HG02870 (cell line): ENCODE measurements around the gene GOSR2.

Source experiments
- ATAC-seq: cut with Tn5 transposase; IDR thresholded peaks from one replicate; pipeline ENCODE4 v1.9.1; 2021; ENCODE audit warnings: mild to moderate bottlenecking, moderate library complexity; ENCODE audit not compliant: unreplicated experiment

Gene GOSR2

DNA sequence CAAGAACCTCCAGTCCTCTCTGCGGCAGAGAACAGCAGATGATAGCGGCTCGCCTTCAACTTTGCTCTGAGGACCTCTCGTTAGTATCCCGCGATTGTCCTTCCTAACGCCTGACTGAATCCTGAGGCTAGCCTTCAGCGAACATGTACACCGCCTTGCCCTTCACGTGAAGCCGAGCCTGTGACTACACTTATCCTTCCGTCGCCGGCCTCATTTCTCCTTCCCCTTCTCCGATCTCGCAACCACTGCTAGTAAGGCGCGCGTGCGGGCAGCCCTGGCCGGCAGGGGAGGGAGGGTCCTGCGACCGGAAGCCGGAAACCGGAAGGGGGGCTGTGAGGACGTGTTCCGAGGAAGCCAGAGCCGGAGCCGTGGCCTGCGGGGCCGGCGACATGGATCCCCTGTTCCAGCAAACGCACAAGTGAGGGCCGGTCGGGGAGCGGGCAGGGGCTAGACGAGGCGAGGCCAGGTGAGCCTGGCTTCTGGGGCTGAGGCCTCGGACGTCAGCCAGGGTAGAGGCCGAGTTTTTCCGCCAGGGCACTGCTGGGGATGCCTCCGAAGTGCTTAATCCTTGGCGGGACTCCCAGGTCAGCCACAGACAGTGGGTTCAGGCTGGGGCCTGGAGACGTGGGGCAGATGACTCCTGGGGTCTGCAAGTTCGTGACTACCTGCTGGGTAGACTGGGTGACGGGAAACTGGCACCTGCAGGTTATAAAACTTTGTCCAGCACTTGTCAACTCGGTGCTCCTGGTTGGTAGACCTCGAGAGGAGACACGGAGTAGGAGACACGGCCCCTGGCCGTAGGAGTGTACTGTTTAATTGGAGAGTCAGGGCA is at the start of gene GOSR2:
Gene GOSR2, plus strand, starts transcription at position 357 of the 832 bp plus-strand sequence. Its CDS starts 33 bp downstream, at position 390.
- peak; percentile 75 for ATAC-seq

DNA sequence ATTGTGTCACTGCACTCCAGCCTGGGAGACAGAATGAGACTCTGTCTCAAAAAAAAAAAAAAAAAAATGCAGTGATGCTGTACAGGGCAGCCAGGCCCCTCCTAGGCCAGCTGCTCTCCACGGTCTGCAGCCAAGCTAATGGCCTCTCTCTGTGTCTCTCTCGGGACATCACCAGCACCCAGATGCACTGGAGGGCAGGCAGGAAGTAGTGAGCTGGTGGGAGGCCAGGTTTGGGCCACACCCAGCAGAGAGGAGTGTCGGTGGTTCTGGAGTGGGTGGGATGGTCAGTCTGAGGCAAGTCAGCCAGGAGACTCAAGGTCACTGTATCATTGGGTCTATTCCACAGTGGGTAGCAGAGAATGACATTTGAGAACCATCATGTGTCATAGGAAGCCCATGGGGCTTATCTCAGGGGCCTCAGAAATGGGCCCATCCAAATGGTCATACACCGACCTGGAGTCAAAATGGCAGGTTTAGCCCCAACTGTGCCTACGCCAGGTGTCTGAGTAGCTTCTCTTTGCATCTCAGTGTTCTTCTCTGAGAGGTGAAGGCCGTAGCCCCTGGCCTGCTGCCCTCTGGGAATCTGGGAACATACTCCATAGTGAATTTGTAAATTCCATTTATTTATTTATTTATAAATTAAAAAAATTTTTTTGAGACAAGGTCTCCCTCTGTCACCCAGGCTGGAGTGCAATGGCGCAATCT is 48.9 kb upstream of the GOSR2 start:
- no peak for ATAC-seq

DNA sequence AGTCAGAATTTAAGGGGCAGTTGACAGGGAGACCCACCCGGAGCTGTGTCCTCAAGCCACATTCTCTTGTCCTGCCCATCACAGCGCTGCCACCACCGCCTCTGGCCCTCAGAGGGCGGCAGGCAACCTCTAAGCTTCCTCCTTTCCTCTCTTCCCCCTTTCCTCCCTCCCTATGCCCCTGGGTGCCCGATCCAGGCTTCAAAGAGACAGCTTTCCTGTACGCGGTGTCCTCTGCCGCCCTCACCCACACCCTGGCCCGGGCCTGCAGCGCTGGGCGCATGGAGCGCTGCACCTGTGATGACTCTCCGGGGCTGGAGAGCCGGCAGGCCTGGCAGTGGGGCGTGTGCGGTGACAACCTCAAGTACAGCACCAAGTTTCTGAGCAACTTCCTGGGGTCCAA is 48.1 kb upstream of the GOSR2 start:
- no peak for ATAC-seq

DNA sequence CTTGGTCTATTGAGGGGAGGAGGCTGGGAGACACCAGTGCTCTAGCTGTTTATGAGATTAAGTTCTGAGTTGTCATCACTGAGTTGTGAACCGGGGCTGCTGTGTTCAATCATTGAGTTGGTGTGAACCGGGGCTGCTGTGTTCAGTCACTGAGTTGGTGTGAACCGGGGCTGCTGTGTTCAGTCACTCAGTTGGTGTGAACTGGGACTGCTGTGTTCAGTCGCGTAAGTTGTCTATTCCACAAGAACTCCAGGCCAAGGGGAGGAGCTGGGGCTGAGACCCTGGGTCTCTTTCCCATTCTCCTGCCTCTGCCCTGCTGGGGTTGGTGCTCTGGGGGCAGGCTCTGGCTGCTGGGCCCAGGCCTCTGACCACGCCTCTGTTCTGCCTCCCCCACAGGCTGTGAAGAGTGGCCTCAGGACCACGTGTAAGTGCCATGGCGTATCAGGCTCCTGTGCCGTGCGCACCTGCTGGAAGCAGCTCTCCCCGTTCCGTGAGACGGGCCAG is 47.1 kb upstream of the GOSR2 start:
- no peak for ATAC-seq

DNA sequence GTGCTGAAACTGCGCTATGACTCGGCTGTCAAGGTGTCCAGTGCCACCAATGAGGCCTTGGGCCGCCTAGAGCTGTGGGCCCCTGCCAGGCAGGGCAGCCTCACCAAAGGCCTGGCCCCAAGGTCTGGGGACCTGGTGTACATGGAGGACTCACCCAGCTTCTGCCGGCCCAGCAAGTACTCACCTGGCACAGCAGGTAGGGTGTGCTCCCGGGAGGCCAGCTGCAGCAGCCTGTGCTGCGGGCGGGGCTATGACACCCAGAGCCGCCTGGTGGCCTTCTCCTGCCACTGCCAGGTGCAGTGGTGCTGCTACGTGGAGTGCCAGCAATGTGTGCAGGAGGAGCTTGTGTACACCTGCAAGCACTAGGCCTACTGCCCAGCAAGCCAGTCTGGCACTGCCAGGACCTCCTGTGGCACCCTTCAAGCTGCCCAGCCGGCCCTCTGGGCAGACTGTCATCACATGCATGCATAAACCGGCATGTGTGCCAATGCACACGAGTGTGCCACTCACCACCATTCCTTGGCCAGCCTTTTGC is 46.5 kb upstream of the GOSR2 start:
- ATAC-seq = no peak

DNA sequence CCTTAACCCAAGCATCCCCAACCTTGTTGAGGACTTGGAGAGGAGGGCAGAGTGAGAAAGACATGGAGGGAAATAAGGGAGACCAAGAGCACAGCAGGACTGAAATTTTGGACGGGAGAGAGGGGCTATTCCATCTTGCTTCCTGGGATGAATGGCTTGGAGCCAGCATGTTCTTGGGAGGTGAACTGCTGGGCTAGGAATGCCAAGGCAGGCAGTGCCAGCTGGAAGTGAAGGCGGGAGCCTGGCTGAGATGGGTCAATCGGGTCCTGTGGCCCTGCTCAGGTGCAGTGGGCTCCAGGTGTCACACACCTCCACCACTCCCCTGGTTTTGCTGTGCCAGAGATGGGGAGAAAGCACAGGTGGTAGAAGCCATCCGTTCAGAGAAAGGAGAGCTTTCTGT is 46.0 kb upstream of the GOSR2 start:
- ATAC-seq = no peak

DNA sequence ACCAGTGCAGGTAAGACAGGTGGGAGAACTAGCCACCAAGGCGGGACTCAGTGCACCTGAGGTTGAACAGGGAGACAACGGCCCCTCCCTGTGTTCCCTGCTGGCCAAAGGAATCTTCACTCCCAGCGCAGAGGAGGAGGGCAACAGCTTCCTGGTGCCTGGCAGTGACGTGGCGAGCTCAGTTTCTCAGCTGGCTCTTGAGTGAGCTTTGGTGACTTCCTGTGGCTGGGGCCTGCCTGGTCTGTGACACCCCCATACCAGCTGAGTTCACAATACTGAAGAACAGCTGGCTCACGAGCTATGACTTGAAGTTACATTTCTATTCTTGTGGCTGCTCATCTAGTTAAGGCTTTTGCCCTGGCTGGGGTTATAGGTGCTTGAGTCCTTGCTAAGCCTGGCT is 45.5 kb upstream of the GOSR2 start:
- no peak for ATAC-seq

DNA sequence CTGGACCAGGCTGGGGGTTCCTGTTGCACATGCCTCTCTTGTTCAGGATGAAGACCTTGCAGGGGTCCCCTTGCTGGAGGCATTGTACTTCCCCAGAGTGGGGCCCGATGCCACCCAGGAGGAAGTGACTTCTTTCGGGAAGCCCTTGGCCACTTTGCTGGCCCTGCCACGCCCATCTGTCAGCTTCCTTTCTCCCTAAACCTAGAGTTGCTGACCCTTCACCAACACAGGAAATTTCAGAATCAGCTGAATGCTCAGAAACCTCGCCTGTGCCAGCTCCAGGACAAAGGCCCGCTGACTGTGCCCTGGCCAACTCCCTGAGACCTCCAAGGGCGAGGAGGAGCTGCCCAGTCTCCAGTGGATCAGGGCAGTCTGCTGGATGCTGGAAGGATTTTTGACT is 44.9 kb upstream of the GOSR2 start:
- ATAC-seq = no peak

DNA sequence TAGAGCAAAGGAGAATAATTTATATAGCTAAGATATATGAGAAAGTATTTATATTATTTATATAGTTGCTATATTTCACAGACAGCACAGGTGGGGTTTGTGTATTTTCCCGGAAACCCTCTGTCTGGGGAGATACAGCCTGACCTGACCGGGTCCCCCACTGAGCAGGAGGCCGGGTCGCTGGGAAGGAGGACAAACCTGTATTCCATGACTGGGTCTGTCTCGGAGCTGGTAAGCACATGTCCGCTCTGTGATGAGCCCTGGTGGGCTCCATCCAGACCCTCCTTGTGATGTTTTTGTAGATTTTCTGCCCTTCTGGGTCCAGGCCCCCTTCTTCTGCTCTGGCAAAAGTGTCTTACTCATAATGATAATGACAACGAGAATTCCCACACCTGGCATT is 43.9 kb upstream of the GOSR2 start:
- ATAC-seq = no peak

DNA sequence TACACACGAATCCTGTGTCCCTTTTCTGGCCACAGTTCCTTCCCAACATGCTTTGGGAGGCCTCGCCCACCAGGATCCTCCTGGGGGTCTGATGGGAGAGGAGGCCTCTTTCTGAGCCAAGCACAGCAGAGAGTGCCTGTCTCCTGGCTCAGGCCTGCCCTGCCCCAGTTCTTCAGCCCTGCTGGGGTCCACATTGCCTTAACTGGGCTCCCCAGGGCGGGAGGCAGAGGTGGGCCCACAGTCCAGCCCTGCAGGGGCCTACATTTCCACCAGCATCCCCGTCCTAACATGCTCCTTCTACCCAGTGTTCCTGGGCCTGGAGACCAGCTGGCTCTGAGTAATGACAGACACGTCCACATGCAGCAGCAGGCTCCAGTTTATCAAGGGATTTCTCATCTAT is 41.9 kb upstream of the GOSR2 start:
- no peak for ATAC-seq

DNA sequence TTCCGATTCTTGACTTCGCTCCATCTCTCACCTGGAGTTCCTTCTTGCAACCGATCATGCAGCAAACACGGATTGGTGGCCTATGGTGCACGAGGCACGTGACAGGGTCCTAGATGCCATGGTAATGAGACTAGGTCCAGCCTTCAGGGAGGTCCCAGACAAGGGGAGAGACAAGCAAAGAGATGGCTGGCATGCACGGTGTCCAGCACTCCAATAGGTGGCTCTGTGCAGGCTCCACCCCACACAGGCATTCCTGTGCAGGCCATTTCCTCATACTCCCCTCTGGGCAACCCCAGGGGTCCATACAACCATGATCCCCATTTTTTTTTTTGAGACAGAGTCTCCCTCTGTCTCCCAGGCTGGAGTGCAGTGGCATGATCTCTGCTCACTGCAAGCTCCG is 40.3 kb upstream of the GOSR2 start:
- no peak for ATAC-seq

DNA sequence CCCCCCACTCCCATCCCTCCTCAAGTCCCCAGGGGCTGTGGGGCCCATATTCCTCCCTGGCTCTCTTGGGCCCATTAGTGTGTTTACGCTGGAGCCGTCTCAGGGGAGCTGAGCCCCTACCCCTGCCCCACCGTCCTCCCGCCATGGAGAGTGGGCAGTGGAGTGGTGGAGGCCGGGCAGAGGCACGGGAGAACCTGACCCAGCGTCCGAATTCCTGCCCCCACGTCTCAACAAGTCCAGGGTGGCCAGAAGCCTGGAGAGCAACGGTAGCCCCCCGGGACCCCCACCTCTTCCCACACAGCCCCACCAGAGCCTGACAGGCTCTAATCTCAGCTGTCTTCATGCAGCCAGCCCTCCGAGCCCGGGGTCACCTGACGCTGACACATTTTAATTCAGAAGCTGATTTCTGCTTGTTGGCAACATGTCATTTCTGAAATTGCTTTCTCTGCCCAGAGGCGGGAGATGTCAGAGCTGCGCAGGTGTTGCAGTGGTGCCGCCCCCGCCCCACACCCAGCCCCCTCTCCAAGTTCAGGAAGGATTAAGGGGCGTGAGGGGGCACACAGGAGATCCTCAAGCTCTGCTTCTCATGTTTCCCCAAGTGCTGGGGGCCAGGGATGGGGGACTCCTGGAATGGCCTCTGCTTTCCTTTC is 39.0 kb upstream of the GOSR2 start:
- ATAC-seq = no peak

DNA sequence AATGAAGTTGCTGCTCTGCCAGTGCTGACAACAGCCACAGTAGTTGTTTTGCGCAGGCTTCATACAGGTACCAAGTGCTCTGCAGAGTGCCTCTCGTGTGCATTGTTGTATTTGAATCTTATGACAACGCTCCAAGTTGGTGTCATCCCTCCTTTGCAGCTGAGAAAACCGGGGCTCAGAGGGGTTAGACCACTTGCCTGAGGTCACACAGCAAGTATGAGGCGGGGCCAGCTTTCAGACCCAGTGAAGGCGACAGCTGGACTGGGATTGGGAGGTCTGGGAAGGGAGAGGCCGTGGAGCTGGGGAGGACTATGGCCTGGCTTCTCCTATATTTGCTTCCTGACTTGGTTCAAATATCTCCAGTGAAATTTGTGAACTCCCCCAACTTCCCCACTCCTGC is 38.4 kb upstream of the GOSR2 start:
- ATAC-seq = no peak

DNA sequence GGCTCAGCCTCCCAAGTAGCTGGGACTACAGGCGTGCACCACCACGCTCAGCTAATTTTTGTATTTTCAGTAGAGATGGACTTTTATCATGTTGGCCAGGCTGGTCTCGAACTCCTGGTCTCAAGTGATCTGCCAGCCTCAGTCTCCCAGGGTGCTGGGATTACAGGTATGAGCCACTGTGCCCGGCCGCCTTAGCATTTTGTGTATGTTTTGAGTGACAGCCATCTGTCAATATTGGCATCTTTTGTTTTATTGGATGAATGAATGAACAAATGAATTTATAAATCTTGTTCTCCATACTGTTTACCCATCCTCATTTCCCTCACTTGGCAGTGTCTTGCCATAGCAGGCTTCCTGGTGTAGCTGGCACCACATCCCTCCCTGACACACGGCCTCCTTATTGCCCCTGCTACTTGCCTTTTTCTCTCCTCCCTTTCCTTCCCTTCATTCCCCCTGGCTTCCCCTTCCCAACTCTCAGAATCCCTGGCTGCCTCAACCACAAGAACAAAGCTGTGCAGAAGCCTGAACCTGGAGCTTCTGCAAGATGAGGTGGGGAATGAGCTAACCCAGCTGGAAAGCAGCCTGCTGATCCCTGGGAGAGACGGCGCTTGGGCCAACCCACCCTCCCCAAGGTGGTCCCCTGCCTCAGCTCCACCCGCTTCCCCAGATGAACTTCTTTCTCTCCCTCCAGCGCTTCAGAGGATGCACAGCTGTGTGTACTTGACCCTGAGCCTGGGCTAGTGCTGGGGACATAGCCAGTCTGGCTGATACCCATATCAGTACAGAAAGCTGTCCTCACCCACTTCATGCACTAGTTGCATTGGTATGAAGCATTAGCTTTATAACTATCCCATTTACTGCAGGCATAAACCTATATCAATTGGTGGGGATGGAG is 37.3 kb upstream of the GOSR2 start:
- ATAC-seq = no peak

DNA sequence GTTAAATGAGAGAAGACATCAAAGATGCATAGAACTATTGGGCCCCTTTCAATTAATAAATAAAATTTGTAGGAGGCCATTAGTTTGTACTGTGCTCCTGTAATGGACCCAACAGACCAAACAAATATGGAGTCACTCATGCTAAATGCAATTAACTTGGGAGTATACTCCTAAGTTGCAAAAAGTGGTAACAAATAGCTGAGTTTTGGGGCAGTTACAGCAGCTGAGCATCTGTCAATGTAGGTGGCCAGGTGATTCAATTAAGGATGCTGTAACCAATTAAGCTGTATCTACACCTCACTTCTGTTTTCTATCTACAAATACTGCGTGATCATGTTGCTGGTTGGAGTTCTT is 36.7 kb upstream of the GOSR2 start:
- no peak for ATAC-seq

DNA sequence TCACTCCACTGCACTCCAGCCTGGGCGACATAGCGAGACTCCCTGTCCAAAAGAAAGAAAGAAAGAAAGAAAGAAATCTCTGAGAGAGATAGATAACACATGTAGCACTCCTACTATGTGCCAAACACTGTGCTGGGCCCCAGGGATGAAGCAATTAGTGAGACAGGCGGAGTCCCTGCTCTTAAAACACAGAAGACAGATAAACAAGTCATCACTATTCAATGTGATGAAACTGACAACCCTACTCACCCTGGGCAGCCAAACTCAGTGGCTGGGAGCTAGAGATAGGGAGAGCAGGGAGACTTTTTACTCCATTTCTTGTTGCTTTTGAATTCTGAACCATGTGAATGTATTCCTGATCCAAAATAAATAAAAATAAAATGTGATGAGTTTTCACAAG is 35.2 kb upstream of the GOSR2 start:
- ATAC-seq = no peak

DNA sequence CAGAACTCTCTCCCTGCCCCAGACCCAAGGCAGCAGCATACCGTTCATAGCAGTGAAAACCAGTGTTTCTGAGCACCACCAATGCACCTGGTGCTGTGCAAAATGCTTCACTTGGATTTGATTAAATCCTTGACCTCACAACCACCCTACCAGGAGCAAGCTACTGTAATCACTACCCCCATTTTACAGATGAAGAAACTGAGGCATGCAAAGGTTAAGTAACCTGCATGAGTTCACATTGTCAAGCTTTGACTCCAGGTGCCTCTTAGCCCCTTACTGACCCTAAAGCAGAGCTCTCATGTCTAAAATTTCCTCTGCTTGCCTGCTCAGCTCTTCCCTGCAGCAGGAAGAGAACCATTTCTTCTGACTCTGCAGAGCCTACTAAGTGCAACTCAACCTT is 34.2 kb upstream of the GOSR2 start:
- ATAC-seq = no peak

DNA sequence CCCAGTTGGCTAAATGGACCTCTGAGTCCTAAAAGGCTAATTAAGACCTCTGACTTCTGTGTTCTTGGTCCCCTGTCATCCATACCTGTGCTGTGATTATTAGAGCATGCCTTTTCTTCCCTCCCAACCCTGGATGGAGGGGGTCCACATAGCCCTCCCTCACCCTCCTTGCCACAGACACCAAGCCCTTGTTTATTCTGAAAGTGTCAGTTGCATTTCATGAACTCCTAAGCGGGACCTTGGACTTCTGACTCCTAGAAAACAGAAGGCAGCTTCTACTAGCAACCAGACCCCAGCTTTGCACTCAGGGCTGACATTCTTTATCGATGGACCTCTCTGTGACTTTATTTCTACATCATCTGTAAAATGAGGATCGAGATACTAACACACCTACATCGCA is 33.4 kb upstream of the GOSR2 start:
- no peak for ATAC-seq

DNA sequence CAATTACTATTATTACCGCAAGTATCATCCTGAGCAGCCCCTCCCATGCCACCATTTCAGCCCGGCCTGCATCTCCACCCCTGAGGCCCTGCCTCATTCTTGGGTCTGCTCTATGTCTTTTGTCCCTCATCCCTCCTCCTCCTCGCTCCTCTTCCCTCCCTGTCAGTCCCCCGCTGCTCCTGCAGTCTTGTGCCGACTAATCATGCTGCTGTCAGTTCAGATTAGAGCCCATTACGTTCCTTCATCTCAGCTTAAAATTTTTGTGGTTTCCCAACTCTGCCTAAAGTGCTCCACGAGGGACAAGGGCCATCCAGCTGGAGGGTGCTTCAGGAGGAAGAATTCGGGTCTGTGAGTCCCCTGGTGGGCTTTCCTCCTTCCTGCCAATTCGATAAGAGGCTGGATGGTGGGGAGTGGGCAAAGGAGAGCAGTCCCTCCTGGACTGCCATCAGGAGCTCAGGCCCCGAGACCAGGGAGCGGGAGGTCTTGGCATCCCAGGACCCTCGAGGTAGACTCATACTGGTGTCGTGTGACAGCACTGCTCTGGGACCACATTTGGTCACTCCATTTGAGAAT is 32.9 kb upstream of the GOSR2 start:
- no peak for ATAC-seq

DNA sequence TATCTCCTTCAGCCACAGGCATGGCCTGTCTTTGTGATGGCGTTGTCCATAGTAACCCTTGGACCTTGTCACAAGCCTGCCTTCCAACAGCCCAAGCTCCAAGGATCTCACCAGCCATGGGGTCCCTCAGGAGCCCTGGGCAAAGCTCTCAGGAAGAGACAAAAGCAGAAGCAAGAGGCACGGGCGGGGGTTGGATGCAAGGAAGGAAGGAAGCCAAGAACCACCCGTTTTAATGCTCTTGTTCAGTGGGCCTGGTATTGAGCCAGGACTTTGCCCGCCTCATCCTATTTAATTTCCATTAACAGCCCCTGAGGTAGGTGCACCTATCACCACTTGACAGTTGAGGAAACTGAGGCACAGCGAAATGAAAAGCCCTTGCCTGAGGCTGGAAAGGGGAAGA is 32.3 kb upstream of the GOSR2 start:
- no peak for ATAC-seq
